Hepatocyte (in vitro differentiated cells): ENCODE results near the gene B4GALNT4.

Experiments
- EZH2 ChIP-seq: fragments of 200-600 bp; sonication (generic); IDR thresholded peaks from 2 replicates; pipeline ENCODE4 v1.6.1; 2016; ENCODE audit warnings: antibody characterized with exemption, mild to moderate bottlenecking, borderline replicate concordance
- EZH2phosphoT487 ChIP-seq: fragments of 200-600 bp; sonication (generic); IDR thresholded peaks from one replicate; pipeline ENCODE4 v1.6.1; 2018; ENCODE audit warnings: antibody characterized with exemption, mild to moderate bottlenecking, low read depth, moderate library complexity; ENCODE audit not compliant: unreplicated experiment, severe bottlenecking
- TF ChIP-seq, protein P1 (sequence below): fragments of 200-600 bp; sonication (generic); IDR thresholded peaks from 2 replicates; pipeline ENCODE4 v1.5.1; 2016; ENCODE audit warnings: antibody characterized with exemption, mild to moderate bottlenecking; ENCODE audit not compliant: poor library complexity

DNA sequence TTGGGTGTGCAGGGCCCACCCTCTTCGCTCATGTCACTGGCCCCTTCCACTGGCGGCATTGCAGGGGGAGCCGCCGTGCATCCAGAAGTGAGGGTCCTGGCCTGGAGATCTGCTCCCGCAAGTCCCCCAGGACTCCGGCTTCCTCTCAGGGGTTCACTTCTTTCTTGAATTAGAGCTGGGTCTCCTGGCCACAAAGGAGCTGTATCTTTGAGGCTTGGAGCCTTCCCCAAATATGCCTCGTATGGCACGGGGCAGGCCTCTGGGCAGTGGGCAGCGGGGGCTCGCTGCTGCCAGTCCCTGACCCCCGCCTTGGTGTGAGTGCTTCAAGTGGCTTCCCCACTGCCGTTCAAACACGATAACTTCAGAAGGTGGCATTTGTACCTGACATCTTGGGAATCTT lies 41.3 kb upstream of the B4GALNT4 start:
- TF ChIP-seq, protein P1, sequence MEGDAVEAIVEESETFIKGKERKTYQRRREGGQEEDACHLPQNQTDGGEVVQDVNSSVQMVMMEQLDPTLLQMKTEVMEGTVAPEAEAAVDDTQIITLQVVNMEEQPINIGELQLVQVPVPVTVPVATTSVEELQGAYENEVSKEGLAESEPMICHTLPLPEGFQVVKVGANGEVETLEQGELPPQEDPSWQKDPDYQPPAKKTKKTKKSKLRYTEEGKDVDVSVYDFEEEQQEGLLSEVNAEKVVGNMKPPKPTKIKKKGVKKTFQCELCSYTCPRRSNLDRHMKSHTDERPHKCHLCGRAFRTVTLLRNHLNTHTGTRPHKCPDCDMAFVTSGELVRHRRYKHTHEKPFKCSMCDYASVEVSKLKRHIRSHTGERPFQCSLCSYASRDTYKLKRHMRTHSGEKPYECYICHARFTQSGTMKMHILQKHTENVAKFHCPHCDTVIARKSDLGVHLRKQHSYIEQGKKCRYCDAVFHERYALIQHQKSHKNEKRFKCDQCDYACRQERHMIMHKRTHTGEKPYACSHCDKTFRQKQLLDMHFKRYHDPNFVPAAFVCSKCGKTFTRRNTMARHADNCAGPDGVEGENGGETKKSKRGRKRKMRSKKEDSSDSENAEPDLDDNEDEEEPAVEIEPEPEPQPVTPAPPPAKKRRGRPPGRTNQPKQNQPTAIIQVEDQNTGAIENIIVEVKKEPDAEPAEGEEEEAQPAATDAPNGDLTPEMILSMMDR: no peak
- TF ChIP-seq EZH2phosphoT487: no peak
- no peak for TF ChIP-seq EZH2
